Bronchial epithelial cell (primary cell): ENCODE data around the gene TMC3. TPM values are rescaled to one million over a fixed set of nuclear protein-coding genes. Genes with fewer than 3 reads are reported as not detected.

ENCODE experiments used
- DNase-seq: peaks from one replicate; pipeline ENCODE4 v3.0.0-alpha.2; 2010; ENCODE audit warnings: low read depth
- FAIRE-seq: peaks from 2 replicates; lab custom pipeline; 2011; peaks lifted over from hg19 to GRCh38; lab: Jason Lieb, UNC
- H3K27me3 ChIP-seq: 2 replicates; pipeline ENCODE4 v1.5.1; 2011; ENCODE audit warnings: low read length; ENCODE audit not compliant: control insufficient read depth, insufficient read depth
- H3K36me3 ChIP-seq: 2 replicates; pipeline ENCODE4 v1.5.1; 2011; ENCODE audit warnings: low read length; ENCODE audit not compliant: control insufficient read depth, insufficient read depth
- H3K4me3 ChIP-seq: 2 replicates; pipeline ENCODE4 v1.5.1; 2011; ENCODE audit warnings: mild to moderate bottlenecking, low read depth, low read length, control low read depth
- total RNA-seq: library from RNA; depleted of rRNA; stranded (reverse); fragments of >200 nt; gene quantifications from 2 replicates; pipeline ENCODE4 v1.2.1, GENCODE V29; 2014
- TF ChIP-seq, protein P1 (sequence below): IDR thresholded peaks from 2 replicates; pipeline ENCODE4 v1.5.1; 2011; ENCODE audit warnings: mild to moderate bottlenecking, moderate library complexity, low read length, control low read depth, inconsistent platforms; ENCODE audit not compliant: insufficient read depth, severe bottlenecking

The TMC3 gene
- total RNA-seq, 1 donor from 2014 or later, result not detected

DNA sequence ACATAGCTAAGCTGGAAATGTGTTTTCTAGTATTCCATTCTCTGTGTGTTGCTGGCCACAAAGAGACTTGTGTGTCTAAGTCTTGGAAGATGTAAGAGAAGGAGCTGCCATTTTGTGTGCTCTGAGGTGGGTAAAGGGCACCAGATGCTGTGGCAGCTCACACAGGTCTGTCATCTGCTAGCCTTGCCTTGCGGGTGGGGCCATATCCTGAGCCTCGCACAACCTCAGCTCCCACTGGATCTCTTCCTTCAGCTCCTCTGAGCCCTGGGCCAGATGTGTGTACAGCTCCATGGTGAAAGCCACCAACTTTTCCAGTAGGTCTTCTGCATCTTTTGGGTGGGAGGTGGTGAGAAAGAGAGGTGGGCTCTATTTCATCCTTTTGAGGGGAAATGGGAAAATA is 6.7 kb upstream of the TMC3 start:
- Histone ChIP-seq H3K36me3 (no peaks in the 10 kb centered on the region), H3K4me3 (no peak overlapping the region), H3K27me3 (peaks cover 2% of the 10 kb centered on the region)
- TF ChIP-seq, protein P1, sequence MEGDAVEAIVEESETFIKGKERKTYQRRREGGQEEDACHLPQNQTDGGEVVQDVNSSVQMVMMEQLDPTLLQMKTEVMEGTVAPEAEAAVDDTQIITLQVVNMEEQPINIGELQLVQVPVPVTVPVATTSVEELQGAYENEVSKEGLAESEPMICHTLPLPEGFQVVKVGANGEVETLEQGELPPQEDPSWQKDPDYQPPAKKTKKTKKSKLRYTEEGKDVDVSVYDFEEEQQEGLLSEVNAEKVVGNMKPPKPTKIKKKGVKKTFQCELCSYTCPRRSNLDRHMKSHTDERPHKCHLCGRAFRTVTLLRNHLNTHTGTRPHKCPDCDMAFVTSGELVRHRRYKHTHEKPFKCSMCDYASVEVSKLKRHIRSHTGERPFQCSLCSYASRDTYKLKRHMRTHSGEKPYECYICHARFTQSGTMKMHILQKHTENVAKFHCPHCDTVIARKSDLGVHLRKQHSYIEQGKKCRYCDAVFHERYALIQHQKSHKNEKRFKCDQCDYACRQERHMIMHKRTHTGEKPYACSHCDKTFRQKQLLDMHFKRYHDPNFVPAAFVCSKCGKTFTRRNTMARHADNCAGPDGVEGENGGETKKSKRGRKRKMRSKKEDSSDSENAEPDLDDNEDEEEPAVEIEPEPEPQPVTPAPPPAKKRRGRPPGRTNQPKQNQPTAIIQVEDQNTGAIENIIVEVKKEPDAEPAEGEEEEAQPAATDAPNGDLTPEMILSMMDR, result no peak
- DNase-seq (no peak), FAIRE-seq (no peak)

DNA sequence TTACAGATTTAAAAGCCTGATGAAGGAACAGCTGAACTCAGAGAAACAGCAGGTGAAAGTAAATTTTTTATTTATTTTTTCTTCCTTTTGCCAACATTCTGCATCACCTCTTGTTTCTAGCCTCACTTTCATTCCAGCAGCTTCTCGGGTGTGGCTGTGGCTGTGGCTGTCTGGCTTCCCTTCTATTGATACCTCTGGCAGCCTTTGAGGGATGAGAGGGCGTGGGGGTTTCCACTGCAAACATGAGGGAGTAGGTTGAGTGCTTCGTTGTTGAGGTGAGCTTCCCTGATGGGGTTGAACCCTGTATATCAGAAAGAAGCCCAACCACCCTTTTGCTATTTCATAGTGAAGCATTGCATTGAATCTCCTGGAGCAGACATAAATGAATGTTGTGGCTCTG is 6.2 kb upstream of the TMC3 start:
- TF ChIP-seq, protein P1, result no peak

DNA sequence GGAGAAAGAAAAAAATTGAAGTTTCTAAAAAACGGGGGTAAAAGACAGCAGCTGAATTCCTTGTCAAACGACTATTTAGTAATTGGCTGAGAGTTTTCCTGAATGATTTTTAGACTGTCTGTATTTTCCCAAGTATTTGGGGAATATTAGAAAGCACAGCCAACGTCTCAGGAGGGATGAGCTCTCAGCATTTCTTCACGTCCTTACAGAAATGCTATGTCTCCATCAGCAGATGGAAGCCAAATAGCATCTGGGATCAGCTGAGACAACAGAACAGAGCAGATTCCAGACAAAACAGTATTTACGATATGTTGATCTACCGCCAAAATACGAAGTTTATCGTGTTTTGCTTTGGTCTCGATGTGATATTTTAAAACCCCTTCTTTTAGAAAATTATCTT is 5.3 kb upstream of the TMC3 start:
- no peaks in the 10 kb centered on the region for H3K36me3 ChIP-seq
- TF ChIP-seq, protein P1, result no peak
- peaks cover 3% of the 10 kb centered on the region for H3K27me3 ChIP-seq
- no peak for FAIRE-seq
- no peak overlapping the region for H3K4me3 ChIP-seq
- DNase-seq, result no peak

More for the DNA sequence above, 6.2 kb upstream of the TMC3 start:
- Histone ChIP-seq H3K27me3 (peaks cover 2% of the 10 kb centered on the region), H3K4me3 (no peak overlapping the region), H3K36me3 (no peaks in the 10 kb centered on the region)
- FAIRE-seq (no peak), DNase-seq (no peak)

DNA sequence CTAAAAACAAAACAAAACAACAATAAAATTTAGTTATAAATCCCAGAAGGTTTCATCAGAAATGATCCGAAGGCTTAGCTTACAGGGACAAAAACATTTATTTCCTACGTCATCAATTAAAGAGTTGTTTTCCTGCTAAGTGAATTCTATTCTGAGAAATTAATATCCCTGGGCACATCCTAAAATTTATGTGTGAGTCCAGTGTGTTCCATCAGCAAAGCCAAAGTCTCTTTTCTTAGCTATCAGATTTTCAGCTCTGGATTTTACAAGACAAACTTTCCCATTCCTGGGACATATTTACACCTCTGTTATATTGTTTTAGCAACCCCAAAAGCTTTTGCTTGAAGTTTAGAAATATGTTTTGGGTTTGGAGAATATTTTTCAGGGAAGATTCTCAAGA is 4.4 kb upstream of the TMC3 start:
- H3K36me3 ChIP-seq, result no peaks in the 10 kb centered on the region
- TF ChIP-seq, protein P1, result no peak
- H3K27me3 ChIP-seq, result peaks cover 5% of the 10 kb centered on the region
- no peak overlapping the region for H3K4me3 ChIP-seq
- DNase-seq (no peak), FAIRE-seq (no peak)

DNA sequence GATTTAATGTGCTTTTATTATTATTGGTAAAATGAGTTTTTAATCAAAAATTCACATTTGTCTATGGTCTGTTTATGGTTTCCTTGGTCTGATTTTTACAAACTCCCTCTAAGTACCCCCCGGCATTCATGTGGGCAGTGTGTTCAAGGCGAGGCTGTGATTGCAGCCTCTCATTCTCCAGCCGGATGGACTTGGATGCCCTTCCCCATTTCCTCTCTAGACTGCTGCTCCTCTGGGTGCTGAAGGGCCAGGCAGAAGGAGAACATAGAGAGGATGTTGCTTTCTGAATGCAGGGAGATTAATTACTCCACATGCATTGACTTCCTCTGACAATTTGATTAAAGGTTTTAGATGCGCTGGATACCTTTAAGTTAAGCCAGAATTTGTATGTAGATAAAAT is 3.9 kb upstream of the TMC3 start:
- no peak for FAIRE-seq
- H3K4me3 ChIP-seq, result no peak overlapping the region

DNA sequence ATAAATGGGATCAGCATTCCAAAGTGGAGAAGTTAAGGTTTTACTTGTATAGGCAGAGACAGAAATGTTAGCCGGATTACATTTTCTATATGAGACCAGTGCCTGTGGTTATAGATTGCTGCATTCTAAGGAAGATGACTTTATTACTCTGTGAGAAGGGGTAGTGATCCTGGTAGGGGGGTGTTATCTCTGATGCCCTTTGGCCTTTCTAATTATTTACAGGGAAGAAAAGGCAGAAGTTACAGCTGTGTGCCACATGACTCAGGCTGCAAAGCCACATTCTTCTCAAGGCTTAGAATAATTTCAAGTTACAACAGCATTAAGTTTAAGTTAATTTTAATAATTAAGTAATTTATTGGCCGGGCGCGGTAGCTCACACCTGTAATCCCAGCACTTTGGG is 2.2 kb upstream of the TMC3 start:
- FAIRE-seq, result no peak
- H3K4me3 ChIP-seq, result no peak overlapping the region
- H3K27me3 ChIP-seq, result peaks cover 5% of the 10 kb centered on the region
- TF ChIP-seq, protein P1, result no peak
- H3K36me3 ChIP-seq, result no peaks in the 10 kb centered on the region
- DNase-seq, result no peak

More for the DNA sequence above, 3.9 kb upstream of the TMC3 start:
- TF ChIP-seq, protein P1, result no peak
- no peak for DNase-seq
- H3K36me3 ChIP-seq, result no peaks in the 10 kb centered on the region
- H3K27me3 ChIP-seq, result peaks cover 5% of the 10 kb centered on the region
